ENCODE data around the gene LAMP5. TPM values are rescaled to one million over a fixed set of nuclear protein-coding genes. Genes with fewer than 3 reads are reported as not detected.

The LAMP5 gene
- total RNA-seq, 2 donors from 2014 or later = not detected

DNA sequence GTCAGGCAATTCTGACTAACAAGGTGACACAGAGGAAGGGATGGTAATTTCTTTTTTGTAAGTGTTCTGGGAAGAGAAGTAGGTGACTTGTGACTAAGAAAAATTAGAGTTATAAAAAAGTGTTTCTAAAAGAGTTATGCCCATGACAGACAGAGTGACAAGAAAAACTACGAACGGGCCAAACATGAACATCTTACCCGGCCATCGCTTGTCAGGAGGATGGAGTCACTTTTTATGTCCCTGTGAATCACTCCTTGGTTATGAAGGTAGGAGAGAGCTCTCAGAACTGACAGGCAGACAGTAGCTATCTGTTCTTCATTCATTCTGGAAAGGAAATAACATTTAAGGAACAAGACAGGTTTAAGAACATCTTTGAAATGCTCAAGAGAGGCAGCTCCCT is 43.0 kb downstream of the LAMP5 start:
- no peak overlapping the region for H3K27ac ChIP-seq
- no peak for TF ChIP-seq POLR2A (IDR thresholded peaks at IDR 0.05)
- TF ChIP-seq, protein P1, sequence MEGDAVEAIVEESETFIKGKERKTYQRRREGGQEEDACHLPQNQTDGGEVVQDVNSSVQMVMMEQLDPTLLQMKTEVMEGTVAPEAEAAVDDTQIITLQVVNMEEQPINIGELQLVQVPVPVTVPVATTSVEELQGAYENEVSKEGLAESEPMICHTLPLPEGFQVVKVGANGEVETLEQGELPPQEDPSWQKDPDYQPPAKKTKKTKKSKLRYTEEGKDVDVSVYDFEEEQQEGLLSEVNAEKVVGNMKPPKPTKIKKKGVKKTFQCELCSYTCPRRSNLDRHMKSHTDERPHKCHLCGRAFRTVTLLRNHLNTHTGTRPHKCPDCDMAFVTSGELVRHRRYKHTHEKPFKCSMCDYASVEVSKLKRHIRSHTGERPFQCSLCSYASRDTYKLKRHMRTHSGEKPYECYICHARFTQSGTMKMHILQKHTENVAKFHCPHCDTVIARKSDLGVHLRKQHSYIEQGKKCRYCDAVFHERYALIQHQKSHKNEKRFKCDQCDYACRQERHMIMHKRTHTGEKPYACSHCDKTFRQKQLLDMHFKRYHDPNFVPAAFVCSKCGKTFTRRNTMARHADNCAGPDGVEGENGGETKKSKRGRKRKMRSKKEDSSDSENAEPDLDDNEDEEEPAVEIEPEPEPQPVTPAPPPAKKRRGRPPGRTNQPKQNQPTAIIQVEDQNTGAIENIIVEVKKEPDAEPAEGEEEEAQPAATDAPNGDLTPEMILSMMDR (IDR thresholded peaks at IDR 0.05) = no peak
- intact Hi-C loops (cut with DNase I) = no loop called here
- WGBS, 2 donors = 84 to 90% methylated on average over 4 of the region's 4 CpGs
- ATAC-seq = no peak
- H3K4me3 ChIP-seq = no peak overlapping the region
- H3K27me3 ChIP-seq = no peaks in the 10 kb centered on the region
- no peak for DNase-seq
- no peaks in the 10 kb centered on the region for H3K9me3 ChIP-seq
- H3K36me3 ChIP-seq (replicated peaks in 1 of 2; ENCODE audit: insufficient read depth in 1 of 2, low read depth in 2 of 2) = no peaks in the 10 kb centered on the region
- no peaks in the 10 kb centered on the region for H3K4me1 ChIP-seq

DNA sequence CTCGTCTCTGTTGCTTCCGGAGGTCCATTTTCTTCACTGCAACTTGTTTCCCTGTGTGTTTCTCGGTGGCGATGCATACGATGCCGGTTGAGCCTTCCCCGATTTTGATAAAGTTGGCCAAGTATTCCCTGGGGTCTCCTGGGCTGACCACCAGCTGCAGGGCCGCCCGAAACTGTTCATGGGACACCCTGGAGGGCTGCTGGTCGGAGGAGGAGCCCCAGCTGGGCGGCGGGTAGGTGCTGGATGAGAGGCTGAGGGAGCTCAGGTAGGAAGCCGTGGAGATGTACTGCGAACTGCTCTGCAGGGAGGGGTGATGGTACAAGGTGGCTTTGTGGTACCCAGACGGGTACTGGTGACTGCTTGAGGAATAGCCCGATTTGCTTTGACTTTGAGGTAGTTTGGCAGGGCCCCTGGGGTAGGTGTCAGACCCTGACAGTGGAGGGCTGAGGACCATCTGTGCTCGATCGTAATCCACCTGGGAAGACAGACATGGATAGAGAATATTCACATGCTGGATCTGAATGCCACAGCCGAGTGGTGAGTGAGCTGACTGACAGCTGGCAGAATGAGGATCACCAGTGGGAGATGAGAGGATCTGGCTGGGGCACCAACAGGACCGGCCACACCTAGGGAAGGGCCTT is 51.6 kb downstream of the LAMP5 start:
- no peaks in the 10 kb centered on the region for H3K27me3 ChIP-seq
- DNase-seq = no peak
- no peak overlapping the region for H3K4me3 ChIP-seq
- WGBS, 2 donors = 74 to 80% methylated on average over 20 of the region's 20 CpGs
- no peaks in the 10 kb centered on the region for H3K9me3 ChIP-seq
- H3K27ac ChIP-seq = no peak overlapping the region
- H3K36me3 ChIP-seq (replicated peaks in 1 of 2; ENCODE audit: insufficient read depth in 1 of 2, low read depth in 2 of 2) = no peaks in the 10 kb centered on the region
- H3K4me1 ChIP-seq = no peaks in the 10 kb centered on the region
- no peak for ATAC-seq
- intact Hi-C loops (cut with DNase I) = no loop called here
- TF ChIP-seq, protein P1 (IDR thresholded peaks at IDR 0.05) = no peak
- no peak for TF ChIP-seq POLR2A (IDR thresholded peaks at IDR 0.05)

DNA sequence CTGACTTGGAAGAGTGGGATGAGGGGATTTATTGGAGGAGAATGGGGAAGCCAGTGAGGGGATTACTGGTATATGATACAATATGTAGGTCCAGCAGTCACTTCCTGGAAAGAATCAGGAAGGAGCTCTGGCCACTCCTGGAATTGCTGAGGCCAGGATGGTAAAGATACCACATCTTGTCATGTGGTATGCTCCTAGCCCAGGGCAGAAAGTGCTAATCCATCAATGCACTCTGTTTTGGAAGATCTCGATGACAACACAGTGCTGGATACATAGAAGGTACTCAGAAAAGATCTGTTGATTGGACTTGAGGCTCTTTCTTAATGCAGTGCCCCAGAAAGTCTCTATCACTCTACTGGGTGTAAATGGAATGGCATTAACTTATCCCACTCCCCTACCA is 52.6 kb downstream of the LAMP5 start:
- Histone ChIP-seq H3K27ac (no peak overlapping the region), H3K4me1 (no peaks in the 10 kb centered on the region), H3K27me3 (no peaks in the 10 kb centered on the region), H3K4me3 (no peak overlapping the region), H3K36me3 (replicated peaks in 1 of 2; ENCODE audit: insufficient read depth in 1 of 2, low read depth in 2 of 2) (no peaks in the 10 kb centered on the region), H3K9me3 (no peaks in the 10 kb centered on the region)
- intact Hi-C loops (cut with DNase I) = no loop called here
- TF ChIP-seq POLR2A (IDR thresholded peaks at IDR 0.05) = no peak
- TF ChIP-seq, protein P1 (IDR thresholded peaks at IDR 0.05) = no peak
- no peak for DNase-seq
- no peak for ATAC-seq
- 57 to 70% methylated on average over 1 of the region's 1 CpG for WGBS, 2 donors

DNA sequence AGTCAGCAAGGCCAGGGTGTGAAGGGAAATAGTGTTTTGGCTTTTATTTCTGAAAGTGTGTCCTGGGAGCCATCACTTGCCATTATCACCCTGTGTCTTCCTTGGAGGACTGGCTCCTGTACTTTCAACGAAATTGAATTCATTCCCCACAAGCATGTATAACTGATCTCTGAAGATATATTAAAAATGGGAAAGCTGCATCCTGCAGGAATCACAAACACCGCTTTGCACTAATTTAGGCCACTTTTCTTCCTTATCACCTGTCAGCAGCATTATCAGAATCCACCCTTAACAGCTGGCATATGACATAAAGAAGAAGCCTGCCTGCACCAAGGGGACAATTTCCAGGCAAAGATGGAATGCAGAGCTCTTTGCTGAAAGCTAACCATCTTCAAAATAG is 56.2 kb downstream of the LAMP5 start:
- H3K27ac ChIP-seq = no peak overlapping the region
- TF ChIP-seq POLR2A (IDR thresholded peaks at IDR 0.05) = no peak
- TF ChIP-seq, protein P1 (IDR thresholded peaks at IDR 0.05) = no peak
- H3K9me3 ChIP-seq = no peaks in the 10 kb centered on the region
- intact Hi-C loops (cut with DNase I) = no loop called here
- peaks cover 4% of the 10 kb centered on the region for H3K4me1 ChIP-seq
- ATAC-seq (no peak), DNase-seq (no peak)
- no peak overlapping the region for H3K4me3 ChIP-seq
- H3K27me3 ChIP-seq = no peaks in the 10 kb centered on the region
- WGBS, 2 donors = 56 to 63% methylated on average over 2 of the region's 2 CpGs
- H3K36me3 ChIP-seq (replicated peaks in 1 of 2; ENCODE audit: insufficient read depth in 1 of 2, low read depth in 2 of 2) = no peaks in the 10 kb centered on the region

DNA sequence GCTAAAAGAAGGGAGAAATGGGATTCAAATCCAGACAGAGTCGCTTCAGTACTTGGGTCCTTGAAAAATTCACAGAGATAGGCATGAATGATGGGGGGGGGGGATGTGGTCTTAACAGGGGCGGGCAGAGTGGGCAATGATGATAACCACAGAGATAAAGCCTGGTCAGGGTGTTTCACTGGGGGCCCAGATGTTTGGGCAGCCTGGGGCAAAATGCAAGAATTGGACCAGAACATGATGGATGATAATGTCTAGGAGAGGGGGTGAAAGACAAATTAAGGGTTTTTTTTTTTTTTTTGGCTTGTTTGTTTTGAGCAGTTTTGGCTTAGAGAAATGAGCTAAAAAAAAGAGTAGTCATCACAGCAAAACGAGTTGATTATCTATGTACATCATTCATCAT is 57.4 kb downstream of the LAMP5 start:
- DNase-seq (no peak), ATAC-seq (no peak)
- Histone ChIP-seq H3K4me3 (no peak overlapping the region), H3K36me3 (replicated peaks in 1 of 2; ENCODE audit: insufficient read depth in 1 of 2, low read depth in 2 of 2) (no peaks in the 10 kb centered on the region), H3K27ac (no peak overlapping the region), H3K9me3 (no peaks in the 10 kb centered on the region), H3K27me3 (no peaks in the 10 kb centered on the region), H3K4me1 (peaks cover 6% of the 10 kb centered on the region)
- TF ChIP-seq POLR2A (IDR thresholded peaks at IDR 0.05) = no peak
- TF ChIP-seq, protein P1 (IDR thresholded peaks at IDR 0.05) = no peak
- intact Hi-C loops (cut with DNase I) = no loop called here
- WGBS, 2 donors = 41 to 52% methylated on average over 3 of the region's 3 CpGs
